Epithelial cell of esophagus (primary cell): ENCODE results near the gene ATP11B.
A peak's percentile ranks its signal among the peaks of the same experiment; 100 is the strongest.

Experiments used
- DNase-seq: peaks from one replicate; pipeline ENCODE4 v3.0.0; 2010; ENCODE audit warnings: low read depth
- H3K4me3 ChIP-seq: 2 replicates; pipeline ENCODE4 v1.5.1; 2011; ENCODE audit warnings: mild to moderate bottlenecking, low read length, control low read depth
- CTCF ChIP-seq: IDR thresholded peaks from 2 replicates; pipeline ENCODE4 v1.5.1; 2011; ENCODE audit warnings: low read depth, mild to moderate bottlenecking, low read length, control low read depth, inconsistent platforms; ENCODE audit not compliant: insufficient read depth; ENCODE audit errors: missing control alignments

Gene ATP11B

GRCh38 chr3:182965861-182966366, 172.6 kb downstream of the ATP11B start:
- H3K4me3 ChIP-seq, result no peak overlapping the region
- TF ChIP-seq CTCF, result no peak

GRCh38 chr3:182967218-182968204, 174.2 kb downstream of the ATP11B start:
- H3K4me3 ChIP-seq, result no peak overlapping the region
- no peak for DNase-seq
- TF ChIP-seq CTCF, result no peak

More at GRCh38 chr3:182965861-182966366, 172.6 kb downstream of the ATP11B start:
- no peak for DNase-seq

- no peak overlapping the region for H3K4me3 ChIP-seq
- peak; percentile 17 for DNase-seq
- TF ChIP-seq CTCF, result no peak
These were observed 176.0 kb downstream of the ATP11B start for GRCh38 chr3:182969277-182969676.

- no peak overlapping the region for H3K4me3 ChIP-seq
- DNase-seq, result no peak
- no peak for TF ChIP-seq CTCF
These were observed 176.5 kb downstream of the ATP11B start for GRCh38 chr3:182969853-182970252.

- no peak overlapping the region for H3K4me3 ChIP-seq
- peak; percentile 36 for DNase-seq
- no peak for TF ChIP-seq CTCF
These were observed 177.6 kb downstream of the ATP11B start for GRCh38 chr3:182970811-182971418.
